ENCODE measurements around the gene VPS16.

The VPS16 gene

DNA sequence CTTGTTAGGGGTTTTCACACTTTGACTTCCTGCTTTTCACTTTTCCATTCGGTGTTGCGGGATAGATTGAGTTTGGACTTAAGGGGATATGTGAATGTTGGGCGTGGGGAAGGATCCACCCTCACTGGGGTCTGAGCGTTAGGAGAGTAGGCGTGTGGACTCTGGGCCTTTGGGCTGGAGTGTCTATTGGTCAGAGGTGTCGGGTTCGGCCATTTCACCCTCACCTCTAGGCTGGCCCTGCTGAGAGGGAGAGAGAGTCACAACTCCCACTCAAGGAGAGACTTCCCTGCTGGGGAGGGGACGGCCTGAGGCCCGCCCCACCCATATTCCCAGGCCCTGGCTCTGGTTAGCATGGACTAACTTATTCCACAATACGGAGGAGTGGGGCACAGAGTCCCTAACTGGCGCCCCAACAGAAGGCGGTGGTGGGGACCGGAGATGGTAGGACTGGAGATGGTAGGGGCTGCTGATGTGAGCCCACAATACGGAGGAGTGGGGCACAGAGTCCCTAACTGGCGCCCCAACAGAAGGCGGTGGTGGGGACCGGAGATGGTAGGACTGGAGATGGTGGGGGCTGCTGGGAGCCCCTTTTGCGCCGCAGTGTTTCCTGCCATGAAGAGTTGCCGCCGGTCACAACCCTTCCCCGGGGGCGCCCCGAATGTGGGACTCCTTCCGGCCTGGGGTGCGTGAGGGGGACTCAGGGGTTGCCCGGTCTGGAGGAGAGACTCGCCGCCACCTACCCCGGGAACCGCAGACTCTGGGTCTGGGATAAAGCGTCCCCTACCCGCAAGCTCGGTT lies 31.3 kb downstream of the VPS16 start:
- TF ChIP-seq, protein P1, sequence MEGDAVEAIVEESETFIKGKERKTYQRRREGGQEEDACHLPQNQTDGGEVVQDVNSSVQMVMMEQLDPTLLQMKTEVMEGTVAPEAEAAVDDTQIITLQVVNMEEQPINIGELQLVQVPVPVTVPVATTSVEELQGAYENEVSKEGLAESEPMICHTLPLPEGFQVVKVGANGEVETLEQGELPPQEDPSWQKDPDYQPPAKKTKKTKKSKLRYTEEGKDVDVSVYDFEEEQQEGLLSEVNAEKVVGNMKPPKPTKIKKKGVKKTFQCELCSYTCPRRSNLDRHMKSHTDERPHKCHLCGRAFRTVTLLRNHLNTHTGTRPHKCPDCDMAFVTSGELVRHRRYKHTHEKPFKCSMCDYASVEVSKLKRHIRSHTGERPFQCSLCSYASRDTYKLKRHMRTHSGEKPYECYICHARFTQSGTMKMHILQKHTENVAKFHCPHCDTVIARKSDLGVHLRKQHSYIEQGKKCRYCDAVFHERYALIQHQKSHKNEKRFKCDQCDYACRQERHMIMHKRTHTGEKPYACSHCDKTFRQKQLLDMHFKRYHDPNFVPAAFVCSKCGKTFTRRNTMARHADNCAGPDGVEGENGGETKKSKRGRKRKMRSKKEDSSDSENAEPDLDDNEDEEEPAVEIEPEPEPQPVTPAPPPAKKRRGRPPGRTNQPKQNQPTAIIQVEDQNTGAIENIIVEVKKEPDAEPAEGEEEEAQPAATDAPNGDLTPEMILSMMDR (conservative IDR thresholded peaks at IDR 0.05; ENCODE audit: low read depth, low read length): no peak

DNA sequence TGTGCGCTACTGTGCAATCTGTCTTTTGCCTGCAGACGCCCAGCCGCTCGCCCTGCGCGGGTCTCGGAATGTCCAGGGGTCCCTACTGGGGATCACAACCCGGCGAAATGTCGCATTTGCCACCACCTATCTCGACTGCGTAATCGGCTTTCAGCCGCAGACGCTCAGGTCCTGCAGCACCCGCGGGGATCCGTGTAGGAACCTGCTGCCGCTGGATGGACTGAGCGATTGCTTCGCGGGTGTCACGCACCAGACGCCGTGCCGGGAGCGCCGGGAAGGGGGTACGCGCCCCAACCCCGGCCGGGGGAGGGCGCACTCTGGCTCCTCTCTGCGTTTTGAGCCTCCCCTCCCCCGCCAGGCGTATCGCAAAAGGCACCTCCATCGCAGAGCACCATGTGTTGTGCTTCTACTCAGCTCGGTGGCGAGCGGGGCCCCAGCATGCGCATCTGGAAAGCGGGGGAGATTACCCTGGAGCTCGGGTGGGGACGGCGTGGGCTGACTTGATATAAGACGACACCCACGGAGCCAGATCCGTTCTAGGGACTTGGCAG lies 32.0 kb downstream of the VPS16 start:
- Histone ChIP-seq H3K9ac (peak overlapping the region; percentile 66; the same call in 1 of the 2 replicates), H3K27me3 (ENCODE audit: insufficient read depth, low read depth) (no peaks in the 10 kb centered on the region), H3K27ac (peak overlapping the region; percentile 39), H3K4me1 (ENCODE audit: low read depth, poor library complexity, severe bottlenecking) (peaks cover 3% of the 10 kb centered on the region), H2AFZ (ENCODE audit: low read depth) (peak overlapping the region; percentile 80), H3K79me2 (ENCODE audit: insufficient read depth, low read depth) (no peaks in the 10 kb centered on the region; the same call in 1 of the 2 replicates), H3K4me2 (peak overlapping the region; percentile 60), H3K36me3 (ENCODE audit: insufficient read depth) (no peaks in the 10 kb centered on the region), H3K4me3 (IDR thresholded peaks at IDR 0.05; ENCODE audit: insufficient read depth, low read depth, low read length) (no peak overlapping the region), H4K20me1 (ENCODE audit: insufficient read depth) (no peaks in the 10 kb centered on the region)
- TF ChIP-seq, protein P1 (conservative IDR thresholded peaks at IDR 0.05; ENCODE audit: low read depth, low read length): 0 out of 2 replicates have a peak, but pooled peaks have one; percentile 36

More for the DNA sequence above, 31.3 kb downstream of the VPS16 start:
- H3K4me2 ChIP-seq: peak overlapping the region; percentile 60
- H3K79me2 ChIP-seq (ENCODE audit: insufficient read depth, low read depth): no peaks in the 10 kb centered on the region; the same call in 1 of the 2 replicates
- H2AFZ ChIP-seq (ENCODE audit: low read depth): peak overlapping the region; percentile 80
- H3K27me3 ChIP-seq (ENCODE audit: insufficient read depth, low read depth): no peaks in the 10 kb centered on the region
- H3K4me1 ChIP-seq (ENCODE audit: low read depth, poor library complexity, severe bottlenecking): peaks cover 3% of the 10 kb centered on the region
- H3K36me3 ChIP-seq (ENCODE audit: insufficient read depth): no peaks in the 10 kb centered on the region
- no peaks in the 10 kb centered on the region for H4K20me1 ChIP-seq (ENCODE audit: insufficient read depth)
- H3K27ac ChIP-seq: no peak overlapping the region
- H3K4me3 ChIP-seq (IDR thresholded peaks at IDR 0.05; ENCODE audit: insufficient read depth, low read depth, low read length): no peak overlapping the region
- H3K9ac ChIP-seq: no peak overlapping the region

DNA sequence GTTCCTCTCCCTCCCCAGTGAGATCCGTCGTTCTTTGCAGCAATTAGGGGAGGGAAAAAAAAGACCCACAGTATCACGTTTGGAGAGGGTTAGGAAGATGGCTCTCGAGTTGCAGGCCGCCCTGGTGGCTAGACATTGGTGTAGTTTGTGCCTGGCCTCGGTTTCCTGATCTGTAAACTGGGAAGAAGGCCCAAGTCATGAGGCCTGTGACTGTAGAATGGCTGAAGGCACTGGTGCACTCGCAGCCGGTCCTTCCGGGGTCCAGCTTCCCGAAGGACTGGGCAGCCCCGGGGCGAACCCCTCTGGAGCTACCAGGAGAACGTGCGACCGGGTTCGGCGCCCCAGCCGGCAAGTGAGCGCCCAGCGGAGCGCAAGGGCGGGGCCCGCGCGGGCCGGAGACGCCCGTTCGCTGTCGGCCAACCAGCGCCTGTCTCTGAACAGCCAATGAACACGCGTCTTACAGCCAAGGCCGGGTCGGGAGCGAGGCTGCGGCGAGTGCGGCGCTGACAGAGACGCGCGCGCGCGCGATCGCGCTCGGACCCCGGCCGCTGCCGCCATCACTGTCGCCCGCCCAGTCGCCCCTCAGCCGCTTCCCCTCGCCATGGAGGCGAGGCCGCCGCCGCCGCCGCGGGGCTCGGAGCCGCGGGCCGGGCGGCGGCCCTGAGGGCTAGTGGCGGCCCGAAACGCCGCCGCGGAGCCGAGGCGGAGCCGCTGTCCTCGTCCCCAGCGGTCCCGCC lies 32.6 kb downstream of the VPS16 start, which contains the start of gene PTPRA:
Gene PTPRA, plus strand, starts transcription at position 472 of the 737 bp plus-strand sequence. CDS start 90,797 bp downstream, outside the sequence.
- H3K27ac ChIP-seq: peak within 1 kb of the TSS; percentile 39
- H2AFZ ChIP-seq (ENCODE audit: low read depth): peak within 1 kb of the TSS; percentile 80
- peak within 1 kb of the TSS; percentile 68 for H3K4me2 ChIP-seq
- H3K4me1 ChIP-seq (ENCODE audit: low read depth, poor library complexity, severe bottlenecking): peaks cover 3% of the 10 kb centered on the region
- no peak within 1 kb of the TSS for H3K4me3 ChIP-seq (IDR thresholded peaks at IDR 0.05; ENCODE audit: insufficient read depth, low read depth, low read length)
- no peaks in the 10 kb centered on the region for H3K27me3 ChIP-seq (ENCODE audit: insufficient read depth, low read depth)
- TF ChIP-seq, protein P1 (conservative IDR thresholded peaks at IDR 0.05; ENCODE audit: low read depth, low read length): no peak
- no peaks in the 10 kb centered on the region for H4K20me1 ChIP-seq (ENCODE audit: insufficient read depth)
- H3K36me3 ChIP-seq (ENCODE audit: insufficient read depth): no peaks in the 10 kb centered on the region
- H3K9ac ChIP-seq: peak within 1 kb of the TSS; percentile 66
- no peaks in the 10 kb centered on the region; the same call in 1 of the 2 replicates for H3K79me2 ChIP-seq (ENCODE audit: insufficient read depth, low read depth)

DNA sequence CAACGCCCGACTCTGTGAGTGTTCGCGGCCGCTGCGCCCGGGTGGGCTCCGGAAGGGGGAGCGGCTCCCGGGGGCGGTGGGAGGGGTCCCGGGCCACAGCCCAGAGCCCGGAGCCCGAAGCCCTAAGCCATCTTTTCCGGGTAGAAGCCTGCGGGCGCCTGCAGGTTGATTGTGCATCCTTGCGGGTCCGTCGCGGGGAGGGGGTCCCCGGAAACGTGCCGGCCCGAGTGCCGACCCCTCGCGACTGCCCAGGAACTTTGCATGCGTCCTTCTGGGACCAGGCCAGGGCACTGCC lies 33.1 kb downstream of the VPS16 start:
- no peak overlapping the region for H3K27ac ChIP-seq
- H3K4me1 ChIP-seq (ENCODE audit: low read depth, poor library complexity, severe bottlenecking): peaks cover 3% of the 10 kb centered on the region

More for the DNA sequence above, 33.1 kb downstream of the VPS16 start:
- H3K27me3 ChIP-seq (ENCODE audit: insufficient read depth, low read depth): no peaks in the 10 kb centered on the region
- peak overlapping the region; percentile 42 for H2AFZ ChIP-seq (ENCODE audit: low read depth)
- no peaks in the 10 kb centered on the region; the same call in 1 of the 2 replicates for H3K79me2 ChIP-seq (ENCODE audit: insufficient read depth, low read depth)
- H4K20me1 ChIP-seq (ENCODE audit: insufficient read depth): no peaks in the 10 kb centered on the region
- no peaks in the 10 kb centered on the region for H3K36me3 ChIP-seq (ENCODE audit: insufficient read depth)
- peak overlapping the region; percentile 68 for H3K4me2 ChIP-seq
- TF ChIP-seq, protein P1 (conservative IDR thresholded peaks at IDR 0.05; ENCODE audit: low read depth, low read length): no peak
- H3K9ac ChIP-seq: peak overlapping the region; percentile 66
- H3K4me3 ChIP-seq (IDR thresholded peaks at IDR 0.05; ENCODE audit: insufficient read depth, low read depth, low read length): no peak overlapping the region
